Dermis blood vessel endothelial cell (primary cell): Measurements from ENCODE around the gene EMX2. TPM values are rescaled to one million over a fixed set of nuclear protein-coding genes. Genes with fewer than 3 reads are reported as not detected.

Experiments used
- DNase-seq: peaks from one replicate; pipeline ENCODE4 v3.0.0; 2010
- total RNA-seq: library from RNA; depleted of rRNA; stranded (reverse); fragments of >200 nt; gene quantifications from 2 replicates; pipeline ENCODE4 v1.2.3, GENCODE V29; 2014

Gene EMX2
- total RNA-seq, 1 donor from 2014 or later: 0.17 TPM

GRCh38 chr10:117544711-117545140 lies 2.2 kb downstream of the EMX2 start:
- no peak for DNase-seq

- no peak for DNase-seq
Measured at GRCh38 chr10:117545141-117546019, 2.8 kb downstream of the EMX2 start.

GRCh38 chr10:117546020-117546580 lies 3.6 kb downstream of the EMX2 start:
- DNase-seq: no peak

GRCh38 chr10:117546581-117547015 lies 4.1 kb downstream of the EMX2 start:
- DNase-seq: no peak

DNA sequence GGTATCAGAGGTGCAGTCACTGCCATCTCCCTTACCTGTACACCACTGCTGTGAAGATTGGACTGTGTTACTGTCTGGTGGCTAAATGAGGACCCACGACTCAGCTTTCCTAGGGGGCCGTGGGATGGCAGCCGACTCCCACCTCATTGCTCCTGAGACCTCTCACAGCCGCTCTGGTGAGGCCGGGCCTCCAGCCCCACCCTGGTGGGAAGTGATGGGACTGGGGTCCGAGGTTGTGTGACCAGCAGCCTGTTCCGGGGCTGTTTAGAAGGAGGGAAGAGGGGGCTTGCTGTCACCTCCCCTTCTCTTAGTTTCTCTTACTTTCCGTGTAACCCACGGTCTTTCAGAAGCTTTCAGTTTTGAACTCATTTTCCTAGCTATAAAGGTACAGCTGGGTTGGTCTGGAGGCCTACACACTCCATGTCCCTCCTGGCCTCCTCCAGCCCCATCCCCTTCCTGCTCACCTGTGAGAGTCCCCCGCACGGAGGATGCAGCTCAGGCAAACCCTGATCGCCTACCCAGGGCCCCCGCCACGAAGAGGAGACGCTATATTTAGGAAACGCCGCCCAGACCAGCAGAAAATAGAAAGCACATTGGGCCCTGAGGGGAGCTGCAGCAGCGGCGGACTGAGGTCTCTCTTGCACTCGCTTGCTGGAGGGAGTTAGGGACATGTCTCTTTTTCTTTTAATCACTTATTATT lies 4.6 kb downstream of the EMX2 start:
- no peak for DNase-seq

GRCh38 chr10:117547716-117548668 lies 5.4 kb downstream of the EMX2 start:
- no peak for DNase-seq

DNA sequence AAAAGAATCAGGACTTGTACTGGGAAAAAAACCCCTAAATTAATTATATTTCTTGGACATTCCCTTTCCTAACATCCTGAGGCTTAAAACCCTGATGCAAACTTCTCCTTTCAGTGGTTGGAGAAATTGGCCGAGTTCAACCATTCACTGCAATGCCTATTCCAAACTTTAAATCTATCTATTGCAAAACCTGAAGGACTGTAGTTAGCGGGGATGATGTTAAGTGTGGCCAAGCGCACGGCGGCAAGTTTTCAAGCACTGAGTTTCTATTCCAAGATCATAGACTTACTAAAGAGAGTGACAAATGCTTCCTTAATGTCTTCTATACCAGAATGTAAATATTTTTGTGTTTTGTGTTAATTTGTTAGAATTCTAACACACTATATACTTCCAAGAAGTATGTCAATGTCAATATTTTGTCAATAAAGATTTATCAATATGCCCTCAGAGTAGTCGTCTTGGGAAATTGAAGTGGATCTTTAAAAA lies 6.6 kb downstream of the EMX2 start:
- no peak for DNase-seq

DNA sequence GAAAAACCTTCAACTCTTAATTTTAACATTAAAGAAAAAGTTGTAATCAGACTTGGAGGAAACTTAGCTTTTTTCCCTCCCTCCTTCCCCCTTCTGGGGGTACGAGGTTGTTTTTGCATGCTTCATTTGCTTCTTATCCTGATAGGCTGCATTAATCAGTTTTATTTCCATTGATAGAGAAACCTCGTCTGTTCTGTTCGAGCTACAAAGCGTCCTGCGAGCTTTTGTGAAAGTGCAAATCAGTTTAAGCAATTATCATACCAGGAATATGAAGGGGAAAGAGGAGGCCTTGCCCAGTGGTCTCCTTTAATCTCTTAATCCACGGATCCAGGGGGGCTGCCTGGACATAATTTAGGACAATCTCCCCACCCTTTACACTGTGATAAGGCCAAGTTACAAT lies 7.5 kb downstream of the EMX2 start:
- DNase-seq: no peak

DNA sequence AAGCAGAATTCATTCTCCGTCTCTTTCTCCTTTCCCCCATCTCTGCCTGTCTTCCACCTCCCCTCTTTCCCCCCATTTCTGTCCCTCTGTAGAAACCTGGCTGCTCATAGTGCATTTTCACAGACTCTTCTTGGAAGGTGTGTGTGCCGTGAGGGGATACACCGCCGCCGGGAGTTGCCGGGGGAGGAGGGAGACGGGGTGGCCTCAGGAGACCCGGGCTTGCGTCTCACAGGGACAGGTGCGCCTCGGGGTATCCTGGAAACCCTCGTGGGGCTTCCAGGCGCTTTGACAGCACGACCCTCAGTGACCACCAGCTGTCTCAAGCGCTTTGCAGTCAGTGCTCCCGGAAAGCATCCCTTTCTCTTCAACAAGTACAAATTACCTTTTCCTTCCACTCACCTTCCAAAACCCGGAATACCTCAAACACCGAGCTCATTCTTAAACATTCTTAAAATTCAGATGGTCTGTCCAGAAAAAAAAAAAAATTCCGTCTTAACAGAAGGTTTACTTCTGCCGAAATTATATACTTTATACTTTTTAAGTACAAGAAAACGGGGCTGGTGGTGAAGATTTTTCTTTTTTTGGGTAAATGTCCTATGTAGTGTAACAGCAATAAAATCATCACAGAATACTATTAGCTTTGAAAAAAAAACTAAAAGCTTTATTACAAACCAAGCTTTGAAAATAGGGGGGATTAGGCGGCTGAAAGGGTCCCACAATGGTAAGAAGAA lies 8.2 kb downstream of the EMX2 start:
- no peak for DNase-seq

GRCh38 chr10:117551330-117552155 lies 9.0 kb downstream of the EMX2 start:
- DNase-seq: no peak

DNA sequence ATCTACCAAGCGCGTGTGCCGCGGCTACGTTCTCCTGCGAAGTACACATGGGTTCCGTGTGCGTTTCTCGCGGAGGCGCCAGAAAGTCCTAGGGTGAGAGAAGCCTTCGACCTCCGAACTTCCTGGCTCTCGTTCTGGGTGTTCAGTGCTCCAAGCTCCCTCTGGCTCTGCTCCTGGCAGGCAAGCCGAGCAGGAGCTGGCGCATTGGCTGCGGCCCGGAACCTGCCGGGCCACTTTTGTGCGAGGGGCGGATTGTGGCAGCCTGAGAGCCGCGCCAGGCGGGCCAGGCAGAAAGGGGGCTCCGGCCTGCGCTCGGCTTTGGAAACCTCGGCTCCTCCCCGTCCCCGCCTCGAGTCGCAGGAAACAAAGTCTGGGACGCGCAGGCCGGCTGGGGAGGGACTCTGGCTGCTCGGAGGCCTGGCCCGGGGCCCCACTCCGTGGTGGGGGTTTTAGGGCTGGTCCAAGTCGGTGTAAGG lies 9.6 kb downstream of the EMX2 start:
- DNase-seq: no peak

DNA sequence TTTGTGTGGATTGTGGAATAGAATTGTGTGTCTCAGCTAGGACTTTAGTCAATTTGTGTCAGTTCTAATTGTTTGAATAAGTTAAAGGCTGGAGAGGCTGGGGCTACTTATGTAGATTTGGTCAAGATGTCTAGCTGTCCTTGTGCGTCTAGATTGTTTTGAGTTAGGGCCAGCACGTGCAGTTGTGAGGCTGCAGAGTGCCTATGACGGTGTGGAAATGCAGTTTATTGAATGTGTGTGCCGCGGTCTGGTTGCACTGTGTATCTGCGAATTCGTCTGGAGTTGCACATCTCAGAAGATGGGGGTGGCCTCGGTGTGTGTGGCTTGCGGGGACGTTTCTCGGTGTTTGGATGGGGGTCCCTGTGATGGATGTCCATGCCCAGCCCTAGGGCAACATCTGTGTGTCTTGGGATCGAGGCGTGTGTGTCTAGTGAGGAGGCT lies 10.2 kb downstream of the EMX2 start:
- DNase-seq: no peak

DNA sequence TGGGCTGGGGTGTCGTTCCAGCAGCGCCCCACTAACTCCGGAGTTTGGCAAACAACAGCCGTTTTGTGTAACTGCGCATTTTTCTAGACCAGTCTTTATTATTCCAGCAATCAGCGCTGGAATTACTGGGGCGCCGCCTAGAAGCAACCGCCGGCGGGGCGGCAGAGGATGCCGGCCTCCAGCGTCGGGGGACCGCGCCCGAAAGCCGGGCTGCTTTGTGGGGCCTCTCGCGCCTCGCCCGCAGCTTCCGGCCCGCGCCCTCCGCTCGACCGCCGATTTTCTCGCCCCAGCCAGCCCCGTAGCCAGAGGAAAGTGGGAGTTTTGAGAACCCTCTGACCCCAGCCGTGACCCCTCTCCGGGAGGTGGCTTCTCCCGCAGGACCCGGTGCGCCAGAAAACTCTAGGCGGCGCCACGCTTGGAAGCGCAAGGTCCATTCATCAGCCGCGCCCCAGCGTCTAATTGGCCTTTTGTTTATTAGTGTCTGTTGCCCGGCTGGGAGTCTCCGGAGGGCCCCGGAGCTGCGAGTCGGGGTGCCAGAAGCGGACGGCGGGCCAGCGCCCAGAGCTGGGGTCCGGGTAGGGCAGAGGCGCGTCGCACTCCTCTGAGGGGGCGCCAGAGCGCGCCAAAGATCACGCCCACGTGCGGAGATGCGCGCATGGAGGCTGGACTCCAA lies 10.7 kb downstream of the EMX2 start:
- DNase-seq: no peak

DNA sequence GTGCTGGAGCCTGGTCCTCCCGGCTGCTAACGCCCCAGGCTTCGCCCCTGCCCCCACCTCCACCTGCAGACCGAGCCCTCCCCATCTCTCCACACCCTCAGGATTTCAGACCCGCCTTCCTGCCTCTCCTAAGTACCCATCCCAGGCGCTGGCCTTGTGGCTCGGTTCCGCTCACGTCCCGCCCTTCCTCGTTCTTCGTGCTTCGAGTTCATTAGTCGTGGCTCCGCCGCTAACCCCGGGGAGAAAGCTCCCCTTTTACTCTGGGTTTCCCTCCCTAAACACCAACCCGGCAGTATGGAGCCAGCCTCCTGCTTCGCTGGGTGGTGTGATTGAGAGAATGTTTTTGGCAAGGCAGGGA lies 11.2 kb downstream of the EMX2 start:
- no peak for DNase-seq

GRCh38 chr10:117554241-117554814 lies 11.8 kb downstream of the EMX2 start:
- no peak for DNase-seq

GRCh38 chr10:117555017-117555416 lies 12.5 kb downstream of the EMX2 start:
- no peak for DNase-seq

DNA sequence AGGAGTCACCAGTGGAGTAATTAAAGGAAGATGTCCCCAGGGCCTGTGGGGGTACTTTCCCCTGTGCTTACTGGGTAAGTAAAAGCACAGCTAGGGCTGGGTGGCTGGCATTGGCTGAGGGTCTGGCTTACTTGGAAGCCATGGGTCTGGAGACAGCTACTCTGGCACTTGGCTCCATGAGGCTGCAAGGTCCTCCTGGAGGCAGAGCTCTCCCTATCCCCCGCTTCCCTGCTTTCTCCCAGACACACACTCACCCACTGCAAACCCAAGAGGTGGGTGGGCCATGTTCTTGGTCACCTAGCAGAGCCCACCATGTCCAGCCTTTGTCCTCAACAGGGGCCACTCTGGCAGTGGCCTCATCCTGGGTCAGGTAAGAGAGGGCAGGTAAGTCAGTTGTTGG lies 13.3 kb downstream of the EMX2 start:
- no peak for DNase-seq

DNA sequence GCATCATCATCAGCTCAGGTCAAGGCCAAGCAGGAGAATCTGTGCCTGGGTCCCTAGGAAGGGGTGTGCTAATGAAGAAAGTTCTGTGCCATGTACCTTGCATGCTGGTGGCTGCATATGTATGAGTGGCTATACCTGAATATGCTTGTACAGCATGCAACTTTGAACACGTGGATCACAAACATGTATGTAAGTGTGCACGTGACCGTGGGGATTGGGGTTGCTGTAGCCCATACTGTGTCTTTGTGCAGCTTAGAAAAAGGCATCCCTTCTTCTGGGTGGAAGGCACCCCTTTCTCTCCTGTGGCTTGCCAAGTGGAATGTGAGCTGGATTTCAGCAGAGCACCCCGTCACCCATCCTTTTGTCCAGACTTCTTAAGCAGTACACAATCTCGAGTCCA lies 13.8 kb downstream of the EMX2 start:
- DNase-seq: no peak

DNA sequence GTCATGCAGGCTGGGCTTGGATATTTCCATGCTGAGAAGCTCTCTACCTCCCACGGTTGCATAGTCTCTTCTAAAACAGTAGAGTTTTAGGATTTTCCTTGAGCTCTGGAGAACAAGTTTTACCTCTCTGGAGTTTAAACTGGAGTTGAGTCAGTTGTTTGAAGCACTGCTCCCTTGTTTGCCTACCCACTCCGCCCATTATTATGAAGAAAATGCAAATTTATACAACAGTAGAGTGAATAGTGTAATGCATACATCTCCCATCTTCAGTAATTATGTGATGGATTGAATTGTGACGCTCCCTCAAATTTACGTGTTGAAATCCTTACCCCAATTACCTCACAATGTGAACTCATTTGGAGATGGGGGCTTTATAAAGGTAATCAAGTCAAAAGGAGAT lies 17.2 kb downstream of the EMX2 start:
- no peak for DNase-seq

DNA sequence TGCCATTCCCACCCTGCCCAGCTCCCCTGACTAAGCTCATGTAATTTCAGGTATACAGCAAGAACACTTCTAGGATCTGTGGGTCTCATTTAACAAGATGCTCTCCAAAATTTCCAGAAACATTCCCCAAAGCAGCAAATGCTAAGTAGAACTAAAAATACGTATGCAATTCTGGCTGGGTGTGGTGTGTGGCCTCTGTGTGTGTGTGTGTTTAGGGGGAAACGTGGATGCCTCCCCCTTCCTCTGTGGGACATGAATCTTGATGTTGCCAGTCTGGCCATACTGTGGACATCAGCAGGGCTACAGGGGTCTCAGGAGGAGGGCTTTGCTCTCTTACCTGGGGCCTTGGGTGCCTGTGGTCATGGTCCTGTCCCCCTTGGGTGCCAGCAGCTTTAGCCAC lies 18.4 kb downstream of the EMX2 start:
- DNase-seq: no peak
